ENCODE data around the gene ERBB4. TPM values are rescaled to one million over a fixed set of nuclear protein-coding genes. Genes with fewer than 3 reads are reported as not detected.

The ERBB4 gene
- total and polyA plus RNA-seq, 2 of the 8 experiments (the other 6 are each of a cell fraction or from before 2014, with no cell fraction given), result 0.34 to 1.3 TPM

DNA sequence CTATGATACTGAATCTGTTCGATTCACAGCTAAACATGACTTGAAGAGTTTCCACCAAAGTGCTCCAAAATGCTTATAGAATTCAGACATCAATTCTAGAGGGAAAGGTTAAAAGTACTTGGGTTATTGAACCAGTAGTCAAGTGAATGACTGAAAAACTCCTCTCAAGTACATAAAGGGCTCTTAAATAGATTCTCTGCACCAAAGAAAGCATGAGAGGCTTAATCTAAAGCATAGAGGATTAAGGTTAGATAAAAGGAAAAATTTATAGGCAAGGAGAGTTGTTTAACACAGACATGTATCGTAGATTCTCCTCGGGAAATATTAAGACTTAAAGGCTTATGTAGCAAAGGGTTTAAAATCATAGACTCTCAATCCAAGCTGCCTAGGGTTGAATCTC is 701.4 kb downstream of the ERBB4 start (continued):
- TF ChIP-seq EZH2 (IDR thresholded peaks at IDR 0.05; ENCODE audit: low read depth, low read length, severe bottlenecking) (no peak), TAF1 (IDR thresholded peaks at IDR 0.05; ENCODE audit: low read depth, low read length) (no peak), PHF8 (conservative IDR thresholded peaks at IDR 0.05; ENCODE audit: low read depth, low read length) (no peak), NRF1 (IDR thresholded peaks at IDR 0.05; ENCODE audit: low read depth, low read length) (no peak), CEBPB (IDR thresholded peaks at IDR 0.05; ENCODE audit: low read depth, low read length) (no peak)
